ENCODE measurements around the gene MDK. TPM values are rescaled to one million over a fixed set of nuclear protein-coding genes. Genes with fewer than 3 reads are reported as not detected.

MDK gene
- total and polyA plus RNA-seq, 8 donors = 4.3 to 84.4 (median 21.9) TPM

- ATAC-seq (no peak), DNase-seq (no peak), FAIRE-seq (no peak)
- Histone ChIP-seq H3K27me3 (no peaks in the 10 kb centered on the region), H3K9me3 (no peaks in the 10 kb centered on the region), H3K36me3 (no peaks in the 10 kb centered on the region), H3K4me1 (peaks cover 0 to 9% (median 0%) of the 10 kb centered on the region in 3 donors), H3K27ac (no peak overlapping the region), H3K4me3 (no peak overlapping the region)
- 84 to 91% methylated on average over 13 of the region's 13 CpGs for WGBS, 2 donors
- intact Hi-C loops (cut with DNase I) = no loop called here
- TF ChIP-seq, protein P1, sequence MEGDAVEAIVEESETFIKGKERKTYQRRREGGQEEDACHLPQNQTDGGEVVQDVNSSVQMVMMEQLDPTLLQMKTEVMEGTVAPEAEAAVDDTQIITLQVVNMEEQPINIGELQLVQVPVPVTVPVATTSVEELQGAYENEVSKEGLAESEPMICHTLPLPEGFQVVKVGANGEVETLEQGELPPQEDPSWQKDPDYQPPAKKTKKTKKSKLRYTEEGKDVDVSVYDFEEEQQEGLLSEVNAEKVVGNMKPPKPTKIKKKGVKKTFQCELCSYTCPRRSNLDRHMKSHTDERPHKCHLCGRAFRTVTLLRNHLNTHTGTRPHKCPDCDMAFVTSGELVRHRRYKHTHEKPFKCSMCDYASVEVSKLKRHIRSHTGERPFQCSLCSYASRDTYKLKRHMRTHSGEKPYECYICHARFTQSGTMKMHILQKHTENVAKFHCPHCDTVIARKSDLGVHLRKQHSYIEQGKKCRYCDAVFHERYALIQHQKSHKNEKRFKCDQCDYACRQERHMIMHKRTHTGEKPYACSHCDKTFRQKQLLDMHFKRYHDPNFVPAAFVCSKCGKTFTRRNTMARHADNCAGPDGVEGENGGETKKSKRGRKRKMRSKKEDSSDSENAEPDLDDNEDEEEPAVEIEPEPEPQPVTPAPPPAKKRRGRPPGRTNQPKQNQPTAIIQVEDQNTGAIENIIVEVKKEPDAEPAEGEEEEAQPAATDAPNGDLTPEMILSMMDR (IDR thresholded peaks at IDR 0.05) = no peak
Measured at GRCh38 chr11:46337626-46338345, 43.7 kb upstream of the MDK start.

DNA sequence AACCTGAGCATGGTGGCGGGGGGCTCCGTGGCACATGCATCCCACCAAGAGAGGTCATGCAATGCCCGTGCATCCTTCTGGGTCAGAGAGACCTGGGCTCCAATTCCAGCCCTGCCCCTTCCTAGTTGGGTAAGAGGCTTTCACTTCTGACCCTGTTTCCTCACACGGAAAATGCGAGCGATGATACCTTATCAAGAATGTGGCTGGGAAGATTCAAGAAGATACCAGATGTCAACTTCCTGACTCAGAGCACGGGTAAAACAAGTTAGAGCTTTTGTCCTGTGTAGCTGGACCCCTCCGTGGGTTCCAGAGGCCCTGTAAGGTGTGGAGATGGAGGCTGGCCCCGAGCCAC, 42.9 kb upstream of the MDK start:
- no peaks in the 10 kb centered on the region for H3K9me3 ChIP-seq
- H3K4me1 ChIP-seq = peaks cover 0 to 7% (median 4%) of the 10 kb centered on the region in 3 donors
- no peak for DNase-seq
- intact Hi-C loops (cut with DNase I) = no loop called here
- 29 to 33% methylated on average over 9 of the region's 9 CpGs for WGBS, 2 donors
- peak in 2 of 4 donors; percentile 5 to 6 for ATAC-seq
- no peak for FAIRE-seq
- no peaks in the 10 kb centered on the region for H3K27me3 ChIP-seq
- no peak overlapping the region for H3K27ac ChIP-seq
- TF ChIP-seq, protein P1 (IDR thresholded peaks at IDR 0.05) = no peak
- peak overlapping the region in 2 of 4 donors; percentile 1 to 15 for H3K4me3 ChIP-seq
- no peaks in the 10 kb centered on the region for H3K36me3 ChIP-seq

GRCh38 chr11:46338988-46339666, 42.3 kb upstream of the MDK start:
- Histone ChIP-seq H3K27me3 (no peaks in the 10 kb centered on the region), H3K4me1 (peaks cover 0 to 7% (median 4%) of the 10 kb centered on the region in 3 donors), H3K27ac (no peak overlapping the region), H3K9me3 (no peaks in the 10 kb centered on the region), H3K36me3 (no peaks in the 10 kb centered on the region), H3K4me3 (peak overlapping the region in 2 of 4 donors; percentile 1 to 15)
- intact Hi-C loops (cut with DNase I) = no loop called here
- FAIRE-seq = no peak
- 28% methylated on average over 16 of the region's 16 CpGs for WGBS, 2 donors
- DNase-seq = peak in 1 of 6 donors; percentile 11
- TF ChIP-seq, protein P1 (IDR thresholded peaks at IDR 0.05) = no peak
- ATAC-seq = peak; percentile 42 to 78 (median 52)

- no peak overlapping the region for H3K4me3 ChIP-seq
- no peak for DNase-seq
- FAIRE-seq = no peak
- no peaks in the 10 kb centered on the region for H3K9me3 ChIP-seq
- TF ChIP-seq, protein P1 (IDR thresholded peaks at IDR 0.05) = no peak
- intact Hi-C loops (cut with DNase I) = no loop called here
- no peaks in the 10 kb centered on the region for H3K27me3 ChIP-seq
- no peak overlapping the region for H3K27ac ChIP-seq
- H3K4me1 ChIP-seq = peaks cover 0 to 7% (median 4%) of the 10 kb centered on the region in 3 donors
- H3K36me3 ChIP-seq = no peaks in the 10 kb centered on the region
- 89 to 93% methylated on average over 2 of the region's 2 CpGs for WGBS, 2 donors
- peak in 2 of 4 donors; percentile 34 to 48 for ATAC-seq
Measured at GRCh38 chr11:46339816-46340215, 41.7 kb upstream of the MDK start.

- ATAC-seq (no peak), FAIRE-seq (no peak), DNase-seq (no peak)
- no peak overlapping the region for H3K27ac ChIP-seq
- H3K36me3 ChIP-seq = no peaks in the 10 kb centered on the region
- intact Hi-C loops (cut with DNase I) = no loop called here
- H3K27me3 ChIP-seq = no peaks in the 10 kb centered on the region
- TF ChIP-seq, protein P1 (IDR thresholded peaks at IDR 0.05) = no peak
- H3K4me3 ChIP-seq = no peak overlapping the region
- no peaks in the 10 kb centered on the region for H3K9me3 ChIP-seq
- H3K4me1 ChIP-seq = peaks cover 0 to 7% (median 4%) of the 10 kb centered on the region in 3 donors
- 88 to 93% methylated on average over 3 of the region's 3 CpGs for WGBS, 2 donors
Measured at GRCh38 chr11:46341454-46341853, 40.0 kb upstream of the MDK start.

Data from pancreas (tissue), 10 donors.